ENCODE data around the gene LUC7L2. TPM values are rescaled to one million over a fixed set of nuclear protein-coding genes. Genes with fewer than 3 reads are reported as not detected.
"Not testable (repeated sequence)": the region's sequence is repeated elsewhere in the genome, so short reads cannot be mapped to it uniquely, and the experiment has no call there.

The LUC7L2 gene
- total RNA-seq, 1 donor from 2014 or later, result 87.8 TPM

DNA sequence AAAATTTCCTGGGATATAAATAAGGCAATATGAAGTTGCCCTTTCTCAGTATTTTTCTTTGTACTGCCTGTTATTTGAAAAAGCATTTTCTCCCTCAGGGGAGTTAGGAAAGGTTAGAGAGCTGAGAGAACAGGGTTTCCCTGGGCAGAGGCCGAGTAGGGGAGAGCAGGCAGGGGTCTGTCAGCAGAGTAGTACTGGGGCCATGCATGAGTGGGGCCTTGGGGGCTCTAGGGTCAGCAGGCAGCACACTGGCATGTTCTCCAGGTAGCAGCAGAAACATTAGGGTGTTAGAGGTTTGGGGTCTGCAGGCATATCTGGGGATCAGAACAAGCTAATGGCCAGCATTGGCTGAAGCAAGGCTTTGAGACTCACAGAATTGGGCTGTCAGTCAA is 67.3 kb downstream of the LUC7L2 start:
- no peak overlapping the region for H3K9ac ChIP-seq (ENCODE audit: low read length)
- H3K27ac ChIP-seq (ENCODE audit: low read depth, low read length), result no peak overlapping the region
- H3K79me2 ChIP-seq (ENCODE audit: insufficient read depth, low read length), result peaks cover 3% of the 10 kb centered on the region
- Mint-ChIP-seq H3K27ac (ENCODE audit: unreplicated experiment) (peak overlapping the region; percentile 34), H3K27me3 (ENCODE audit: low read depth, unreplicated experiment) (no peaks in the 10 kb centered on the region), H3K36me3 (ENCODE audit: low read depth, unreplicated experiment) (peaks cover 7% of the 10 kb centered on the region), H3K4me1 (ENCODE audit: low read depth, unreplicated experiment) (no peaks in the 10 kb centered on the region), H3K4me3 (ENCODE audit: unreplicated experiment) (no peak overlapping the region), H3K9me3 (ENCODE audit: unreplicated experiment) (no peaks in the 10 kb centered on the region)
- TF ChIP-seq EZH2 (IDR thresholded peaks at IDR 0.05; ENCODE audit: insufficient read depth, low read length), result no peak
- TF ChIP-seq, protein P1, sequence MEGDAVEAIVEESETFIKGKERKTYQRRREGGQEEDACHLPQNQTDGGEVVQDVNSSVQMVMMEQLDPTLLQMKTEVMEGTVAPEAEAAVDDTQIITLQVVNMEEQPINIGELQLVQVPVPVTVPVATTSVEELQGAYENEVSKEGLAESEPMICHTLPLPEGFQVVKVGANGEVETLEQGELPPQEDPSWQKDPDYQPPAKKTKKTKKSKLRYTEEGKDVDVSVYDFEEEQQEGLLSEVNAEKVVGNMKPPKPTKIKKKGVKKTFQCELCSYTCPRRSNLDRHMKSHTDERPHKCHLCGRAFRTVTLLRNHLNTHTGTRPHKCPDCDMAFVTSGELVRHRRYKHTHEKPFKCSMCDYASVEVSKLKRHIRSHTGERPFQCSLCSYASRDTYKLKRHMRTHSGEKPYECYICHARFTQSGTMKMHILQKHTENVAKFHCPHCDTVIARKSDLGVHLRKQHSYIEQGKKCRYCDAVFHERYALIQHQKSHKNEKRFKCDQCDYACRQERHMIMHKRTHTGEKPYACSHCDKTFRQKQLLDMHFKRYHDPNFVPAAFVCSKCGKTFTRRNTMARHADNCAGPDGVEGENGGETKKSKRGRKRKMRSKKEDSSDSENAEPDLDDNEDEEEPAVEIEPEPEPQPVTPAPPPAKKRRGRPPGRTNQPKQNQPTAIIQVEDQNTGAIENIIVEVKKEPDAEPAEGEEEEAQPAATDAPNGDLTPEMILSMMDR (IDR thresholded peaks at IDR 0.05; ENCODE audit: insufficient read depth, low read depth, low read length), result no peak
- no peaks in the 10 kb centered on the region for H3K9me3 ChIP-seq (ENCODE audit: insufficient read depth, low read depth, low read length)
- no peak overlapping the region for H2AFZ ChIP-seq (ENCODE audit: low read depth, low read length)
- peaks cover 29% of the 10 kb centered on the region for H4K20me1 ChIP-seq (ENCODE audit: insufficient read depth, low read length)
- no peak for DNase-seq (ENCODE audit: low read depth)
- H3K4me3 ChIP-seq (ENCODE audit: insufficient read depth, low read depth, low read length), result no peak overlapping the region
- H3K36me3 ChIP-seq (ENCODE audit: insufficient read depth, low read length), result peaks cover 9% of the 10 kb centered on the region
- FAIRE-seq, result no peak
- H3K4me1 ChIP-seq (ENCODE audit: insufficient read depth, low read length), result no peaks in the 10 kb centered on the region
- no peaks in the 10 kb centered on the region for H3K27me3 ChIP-seq (ENCODE audit: insufficient read depth, low read length)
- H3K4me2 ChIP-seq (ENCODE audit: low read length), result no peak overlapping the region

DNA sequence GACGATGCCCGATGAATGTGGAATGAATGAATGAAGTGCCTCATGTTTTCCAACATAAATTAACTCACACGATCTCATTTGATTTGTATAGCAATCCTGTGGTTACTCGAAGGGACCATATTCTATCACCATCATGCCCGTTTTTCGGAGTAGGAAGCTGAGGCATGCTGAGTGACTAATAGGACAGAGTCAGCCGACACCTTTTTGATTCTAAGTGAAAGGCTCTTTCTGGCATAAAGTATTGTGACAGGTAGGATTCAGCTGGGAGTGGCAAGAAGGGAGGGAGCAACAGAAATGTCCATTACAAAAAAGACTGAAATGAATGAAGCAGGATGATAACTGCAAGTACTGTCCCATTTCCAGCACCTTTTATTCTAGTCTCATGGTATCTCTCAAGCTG is 68.1 kb downstream of the LUC7L2 start:
- Histone ChIP-seq H3K27ac (ENCODE audit: low read depth, low read length) (no peak overlapping the region), H3K27me3 (ENCODE audit: insufficient read depth, low read length) (no peaks in the 10 kb centered on the region), H3K4me2 (ENCODE audit: low read length) (no peak overlapping the region), H3K4me1 (ENCODE audit: insufficient read depth, low read length) (no peaks in the 10 kb centered on the region), H2AFZ (ENCODE audit: low read depth, low read length) (no peak overlapping the region), H3K79me2 (ENCODE audit: insufficient read depth, low read length) (peaks cover 3% of the 10 kb centered on the region), H4K20me1 (ENCODE audit: insufficient read depth, low read length) (peaks cover 21% of the 10 kb centered on the region), H3K9ac (ENCODE audit: low read length) (no peak overlapping the region), H3K9me3 (ENCODE audit: insufficient read depth, low read depth, low read length) (no peaks in the 10 kb centered on the region), H3K36me3 (ENCODE audit: insufficient read depth, low read length) (peaks cover 1% of the 10 kb centered on the region), H3K4me3 (ENCODE audit: insufficient read depth, low read depth, low read length) (no peak overlapping the region)
- DNase-seq (ENCODE audit: low read depth), result no peak
- Mint-ChIP-seq H3K9me3 (ENCODE audit: unreplicated experiment) (no peaks in the 10 kb centered on the region), H3K27me3 (ENCODE audit: low read depth, unreplicated experiment) (no peaks in the 10 kb centered on the region), H3K4me3 (ENCODE audit: unreplicated experiment) (no peak overlapping the region), H3K4me1 (ENCODE audit: low read depth, unreplicated experiment) (no peaks in the 10 kb centered on the region), H3K36me3 (ENCODE audit: low read depth, unreplicated experiment) (peaks cover 7% of the 10 kb centered on the region), H3K27ac (ENCODE audit: unreplicated experiment) (no peak overlapping the region)
- no peak for TF ChIP-seq EZH2 (IDR thresholded peaks at IDR 0.05; ENCODE audit: insufficient read depth, low read length)
- TF ChIP-seq, protein P1 (IDR thresholded peaks at IDR 0.05; ENCODE audit: insufficient read depth, low read depth, low read length), result no peak
- no peak for FAIRE-seq

GRCh38 chr7:139429735-139430134 is 70.0 kb downstream of the LUC7L2 start:
- not testable (repeated sequence) for H3K9me3 ChIP-seq (ENCODE audit: insufficient read depth, low read depth, low read length); H3K9me3 Mint-ChIP-seq (ENCODE audit: unreplicated experiment); H2AFZ ChIP-seq (ENCODE audit: low read depth, low read length); H3K27ac Mint-ChIP-seq (ENCODE audit: unreplicated experiment); H3K4me1 ChIP-seq (ENCODE audit: insufficient read depth, low read length); H3K4me2 ChIP-seq (ENCODE audit: low read length); H3K36me3 ChIP-seq (ENCODE audit: insufficient read depth, low read length); H3K27me3 ChIP-seq (ENCODE audit: insufficient read depth, low read length); H4K20me1 ChIP-seq (ENCODE audit: insufficient read depth, low read length); H3K4me3 Mint-ChIP-seq (ENCODE audit: unreplicated experiment); H3K27ac ChIP-seq (ENCODE audit: low read depth, low read length); H3K36me3 Mint-ChIP-seq (ENCODE audit: low read depth, unreplicated experiment); FAIRE-seq; H3K27me3 Mint-ChIP-seq (ENCODE audit: low read depth, unreplicated experiment); H3K4me3 ChIP-seq (ENCODE audit: insufficient read depth, low read depth, low read length); H3K4me1 Mint-ChIP-seq (ENCODE audit: low read depth, unreplicated experiment); H3K9ac ChIP-seq (ENCODE audit: low read length); H3K79me2 ChIP-seq (ENCODE audit: insufficient read depth, low read length); DNase-seq (ENCODE audit: low read depth)
